Lower leg skin (tissue), 3 donors: ENCODE data around the gene USP48.

Experiments
- POLR2A ChIP-seq, 2 donors: fragments of 450-650 bp; IDR thresholded peaks; one replicate each; pipeline ENCODE4 v1.6.1; 2016 to 2017; ENCODE audit warnings: antibody characterized with exemption in 2 of 2, mild to moderate bottlenecking in 1 of 2, moderate library complexity in 1 of 2
- TF ChIP-seq, protein P1 (sequence below), 3 donors: fragments of 450-650 bp; IDR thresholded peaks; one replicate each; pipeline ENCODE4 v1.5.1; 2016; ENCODE audit warnings: antibody characterized with exemption in 3 of 3, mild to moderate bottlenecking in 3 of 3, moderate library complexity in 2 of 3

- TF ChIP-seq, protein P1, sequence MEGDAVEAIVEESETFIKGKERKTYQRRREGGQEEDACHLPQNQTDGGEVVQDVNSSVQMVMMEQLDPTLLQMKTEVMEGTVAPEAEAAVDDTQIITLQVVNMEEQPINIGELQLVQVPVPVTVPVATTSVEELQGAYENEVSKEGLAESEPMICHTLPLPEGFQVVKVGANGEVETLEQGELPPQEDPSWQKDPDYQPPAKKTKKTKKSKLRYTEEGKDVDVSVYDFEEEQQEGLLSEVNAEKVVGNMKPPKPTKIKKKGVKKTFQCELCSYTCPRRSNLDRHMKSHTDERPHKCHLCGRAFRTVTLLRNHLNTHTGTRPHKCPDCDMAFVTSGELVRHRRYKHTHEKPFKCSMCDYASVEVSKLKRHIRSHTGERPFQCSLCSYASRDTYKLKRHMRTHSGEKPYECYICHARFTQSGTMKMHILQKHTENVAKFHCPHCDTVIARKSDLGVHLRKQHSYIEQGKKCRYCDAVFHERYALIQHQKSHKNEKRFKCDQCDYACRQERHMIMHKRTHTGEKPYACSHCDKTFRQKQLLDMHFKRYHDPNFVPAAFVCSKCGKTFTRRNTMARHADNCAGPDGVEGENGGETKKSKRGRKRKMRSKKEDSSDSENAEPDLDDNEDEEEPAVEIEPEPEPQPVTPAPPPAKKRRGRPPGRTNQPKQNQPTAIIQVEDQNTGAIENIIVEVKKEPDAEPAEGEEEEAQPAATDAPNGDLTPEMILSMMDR (IDR thresholded peaks at IDR 0.05) = no peak
- no peak for TF ChIP-seq POLR2A (IDR thresholded peaks at IDR 0.05)
These were observed 111.7 kb downstream of the USP48 start for GRCh38 chr1:21670956-21671902.
